ENCODE data around the gene ERFE.

The ERFE gene

DNA sequence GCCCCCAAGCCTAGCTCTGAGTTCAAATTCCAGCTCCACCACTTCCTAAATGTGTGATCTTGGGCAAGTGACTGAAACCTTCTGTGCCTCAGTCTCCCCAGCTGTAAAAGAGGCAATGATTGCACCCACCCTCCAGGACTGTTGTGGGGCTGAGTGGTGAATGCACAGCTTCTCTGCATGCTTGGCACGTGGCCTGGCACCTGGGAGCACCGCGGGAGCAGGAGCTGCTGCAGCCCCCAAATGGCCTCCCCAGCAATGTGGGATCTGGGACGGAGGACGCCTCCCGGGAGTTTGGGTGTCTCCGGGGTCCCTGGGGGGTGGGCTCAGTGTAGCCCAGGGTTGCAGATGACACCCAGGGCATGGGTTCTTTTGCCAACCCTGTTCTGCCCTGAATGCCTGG is 18.7 kb upstream of the ERFE start:
- no peak for DNase-seq

DNA sequence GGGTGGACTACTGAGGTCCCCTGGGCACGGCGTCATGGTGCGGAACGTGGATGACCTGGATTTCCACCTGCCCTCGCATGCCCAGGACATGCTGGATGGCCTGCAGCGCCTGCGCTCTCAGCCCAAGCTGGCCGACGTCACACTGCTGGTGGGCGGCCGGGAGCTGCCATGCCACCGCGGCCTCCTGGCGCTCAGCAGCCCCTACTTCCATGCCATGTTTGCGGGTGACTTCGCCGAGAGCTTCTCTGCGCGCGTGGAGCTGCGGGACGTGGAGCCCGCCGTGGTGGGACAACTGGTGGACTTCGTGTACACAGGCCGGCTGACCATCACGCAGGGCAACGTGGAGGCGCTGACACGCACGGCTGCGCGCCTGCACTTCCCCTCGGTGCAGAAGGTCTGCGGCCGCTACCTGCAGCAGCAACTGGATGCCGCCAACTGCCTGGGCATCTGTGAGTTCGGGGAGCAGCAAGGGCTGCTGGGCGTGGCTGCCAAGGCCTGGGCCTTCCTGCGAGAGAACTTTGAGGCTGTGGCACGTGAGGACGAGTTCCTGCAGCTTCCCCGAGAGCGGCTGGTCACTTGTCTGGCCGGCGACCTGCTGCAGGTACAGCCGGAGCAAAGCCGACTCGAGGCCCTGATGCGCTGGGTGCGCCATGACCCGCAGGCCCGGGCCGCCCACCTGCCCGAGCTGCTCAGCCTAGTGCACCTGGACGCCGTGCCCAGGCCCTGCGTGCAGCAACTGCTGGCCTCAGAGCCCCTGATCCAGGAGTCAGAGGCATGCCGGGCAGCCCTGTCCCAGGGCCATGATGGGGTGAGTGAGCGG is 17.8 kb upstream of the ERFE start:
- DNase-seq: no peak

DNA sequence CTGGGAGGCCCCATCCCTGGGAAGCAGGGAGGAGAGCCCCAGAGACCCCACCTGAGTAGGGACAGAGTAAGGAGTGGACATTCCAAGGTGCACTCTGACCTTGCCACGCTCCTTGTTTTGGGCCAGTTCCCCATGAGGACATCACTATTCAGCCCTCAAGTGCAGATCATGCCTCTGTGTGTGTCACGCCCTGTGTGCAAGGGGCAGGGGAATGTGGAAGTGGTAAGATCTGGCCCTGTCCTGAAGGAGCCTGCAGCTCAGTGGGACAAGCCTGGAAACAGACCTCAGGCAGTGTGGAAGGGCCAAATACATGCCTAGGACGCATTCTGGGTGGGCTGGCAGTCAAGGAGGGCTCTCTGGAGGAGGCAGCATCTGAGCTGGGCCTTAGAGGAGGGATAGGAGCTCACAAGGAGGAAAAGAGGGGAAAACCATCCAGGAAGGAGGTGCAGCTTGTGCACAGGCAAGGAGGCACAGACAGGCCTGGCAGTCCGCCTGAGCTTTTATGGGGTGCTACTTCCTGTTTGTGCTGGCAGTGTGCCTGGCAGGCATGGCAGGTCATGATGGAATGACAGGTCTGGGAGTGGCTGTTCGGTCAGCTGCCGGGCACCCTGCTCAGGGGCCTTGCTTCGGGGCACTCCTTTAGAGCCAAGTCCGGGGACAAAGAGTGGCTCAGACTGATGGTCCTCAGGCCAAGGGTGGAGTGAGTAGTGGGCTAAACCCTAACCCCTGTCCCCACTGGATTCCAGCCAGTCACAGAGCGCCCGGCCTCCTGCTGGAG is 17.0 kb upstream of the ERFE start:
- DNase-seq: no peak

DNA sequence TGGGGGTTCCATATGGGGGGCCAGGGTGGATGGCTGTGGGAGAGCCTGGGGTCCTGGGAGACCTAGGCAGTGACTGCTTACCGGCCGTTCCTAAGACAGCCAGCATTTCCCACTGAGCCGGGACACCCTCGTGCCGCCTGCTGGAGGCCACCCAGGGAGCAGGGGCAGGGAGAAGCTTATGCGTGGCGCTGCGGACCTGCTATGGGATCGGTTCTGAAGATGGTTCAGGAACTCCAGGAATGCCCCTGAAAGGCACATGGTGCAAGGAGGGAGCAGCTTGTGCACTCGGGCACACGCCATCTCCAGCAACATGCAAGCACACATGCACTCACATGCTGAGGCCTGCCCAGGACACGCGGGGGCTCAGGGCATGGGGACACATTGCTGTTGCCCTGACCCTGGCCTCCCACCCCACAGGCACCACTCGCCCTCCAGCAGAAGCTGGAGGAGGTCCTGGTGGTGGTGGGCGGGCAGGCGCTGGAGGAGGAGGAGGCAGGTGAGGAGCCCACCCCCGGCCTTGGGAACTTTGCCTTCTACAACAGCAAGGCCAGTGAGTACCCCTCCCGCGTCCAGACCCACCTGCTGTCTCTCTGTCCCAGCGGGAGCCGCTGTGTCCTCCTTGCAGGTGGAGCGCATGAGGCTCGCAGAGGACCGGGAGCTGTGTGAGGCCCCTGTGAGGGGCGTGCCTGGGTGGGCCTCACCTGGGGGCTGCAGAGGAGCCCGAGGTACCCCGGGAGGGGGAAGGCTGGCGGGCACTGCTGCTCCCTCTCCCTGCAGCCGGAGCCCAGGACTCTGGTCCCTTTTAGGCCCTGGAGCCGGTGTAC is 16.2 kb upstream of the ERFE start:
- no peak for DNase-seq

DNA sequence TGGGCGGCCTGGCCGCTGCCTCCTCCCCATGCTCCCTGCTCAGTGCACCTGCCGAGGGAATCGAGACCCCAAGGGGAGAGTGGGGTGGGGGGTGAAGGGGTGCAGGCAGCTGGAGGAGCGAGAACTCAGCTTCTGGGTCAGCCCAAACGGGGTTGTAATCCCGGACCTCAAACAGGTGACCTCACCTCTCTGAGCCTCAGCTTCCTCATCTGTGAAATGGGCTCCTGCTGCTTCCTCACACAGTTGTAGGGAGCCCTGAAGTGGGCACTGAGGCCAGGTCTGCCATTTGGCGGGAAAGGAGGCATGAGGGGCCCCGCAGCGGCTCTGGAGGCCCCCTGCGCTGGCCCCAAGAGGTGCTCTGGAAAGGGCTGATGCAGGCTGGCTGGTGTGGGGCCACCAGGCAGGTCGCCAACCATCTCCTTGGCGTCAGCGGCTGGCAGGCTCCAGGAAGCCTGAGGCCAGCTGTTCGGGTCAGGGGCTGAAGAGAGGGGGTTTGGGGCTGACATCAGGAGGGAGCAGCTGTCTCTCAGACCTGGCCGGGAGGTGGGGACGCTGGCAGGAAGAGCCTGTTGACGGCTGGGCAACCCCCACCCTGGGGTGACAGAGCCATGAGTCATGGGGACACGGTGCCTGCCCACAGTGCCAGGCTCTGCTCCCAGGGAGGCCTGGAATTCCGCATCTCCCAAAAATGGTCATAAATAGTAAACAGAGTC is 15.4 kb upstream of the ERFE start:
- DNase-seq: no peak

DNA sequence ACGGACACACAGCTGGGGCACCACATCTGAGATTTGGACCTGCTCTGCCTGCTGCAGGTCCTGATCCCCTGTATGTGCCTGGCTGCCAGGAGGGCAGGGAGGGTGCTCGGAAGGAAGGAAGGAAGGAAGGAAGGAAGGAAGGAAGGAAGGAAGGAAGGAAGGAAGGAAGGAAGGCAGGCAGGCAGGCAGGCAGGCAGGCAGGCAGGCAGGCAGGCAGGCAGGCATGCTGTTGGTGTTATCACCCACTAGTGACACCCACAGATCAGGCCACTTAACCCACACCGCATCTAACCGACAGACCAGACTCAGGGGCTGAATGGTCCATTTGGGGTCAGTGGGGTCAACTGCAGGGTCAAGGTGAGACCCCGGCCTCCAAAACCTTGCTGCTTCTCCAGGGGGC is 14.5 kb upstream of the ERFE start:
- no peak for DNase-seq

DNA sequence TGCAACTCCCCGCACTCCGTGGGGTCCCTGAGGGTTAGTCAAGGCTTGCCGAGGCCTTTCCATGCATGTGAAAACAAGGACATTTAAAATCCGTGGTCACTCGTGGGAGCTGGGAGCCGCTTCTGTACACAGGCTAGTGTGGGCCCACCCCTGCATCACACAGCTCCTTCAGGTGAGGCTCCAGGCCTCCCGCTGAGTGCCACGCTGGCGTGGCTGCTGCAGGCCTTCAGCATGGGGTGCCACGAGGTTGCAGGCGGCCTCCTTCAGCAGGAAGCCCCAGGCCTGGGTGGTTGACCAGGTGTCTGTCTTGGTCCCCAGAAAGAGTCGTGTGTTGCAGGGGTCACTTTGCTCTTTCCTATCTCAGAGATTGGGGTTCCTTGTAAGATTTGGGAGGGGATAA is 13.7 kb upstream of the ERFE start:
- DNase-seq: no peak

DNA sequence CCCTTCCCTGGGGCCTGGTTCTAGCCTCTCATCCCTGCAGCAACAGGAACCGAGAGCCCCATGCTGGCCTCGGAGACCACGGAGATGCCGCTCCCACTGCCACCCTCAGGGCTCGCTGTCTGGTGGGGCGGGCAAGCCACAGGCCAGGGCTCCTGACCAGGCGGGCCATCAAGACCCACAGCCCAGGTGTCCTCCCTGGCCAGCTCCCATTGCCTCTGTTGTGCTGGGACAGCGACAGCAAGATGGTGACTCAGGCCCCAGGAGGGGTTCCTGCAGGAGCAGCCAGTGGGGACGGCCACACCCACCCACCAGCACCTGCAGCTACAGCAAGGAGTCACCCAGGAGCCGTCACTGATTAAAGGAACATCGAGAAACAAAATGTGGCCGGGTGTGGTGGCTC is 12.9 kb upstream of the ERFE start:
- no peak for DNase-seq

DNA sequence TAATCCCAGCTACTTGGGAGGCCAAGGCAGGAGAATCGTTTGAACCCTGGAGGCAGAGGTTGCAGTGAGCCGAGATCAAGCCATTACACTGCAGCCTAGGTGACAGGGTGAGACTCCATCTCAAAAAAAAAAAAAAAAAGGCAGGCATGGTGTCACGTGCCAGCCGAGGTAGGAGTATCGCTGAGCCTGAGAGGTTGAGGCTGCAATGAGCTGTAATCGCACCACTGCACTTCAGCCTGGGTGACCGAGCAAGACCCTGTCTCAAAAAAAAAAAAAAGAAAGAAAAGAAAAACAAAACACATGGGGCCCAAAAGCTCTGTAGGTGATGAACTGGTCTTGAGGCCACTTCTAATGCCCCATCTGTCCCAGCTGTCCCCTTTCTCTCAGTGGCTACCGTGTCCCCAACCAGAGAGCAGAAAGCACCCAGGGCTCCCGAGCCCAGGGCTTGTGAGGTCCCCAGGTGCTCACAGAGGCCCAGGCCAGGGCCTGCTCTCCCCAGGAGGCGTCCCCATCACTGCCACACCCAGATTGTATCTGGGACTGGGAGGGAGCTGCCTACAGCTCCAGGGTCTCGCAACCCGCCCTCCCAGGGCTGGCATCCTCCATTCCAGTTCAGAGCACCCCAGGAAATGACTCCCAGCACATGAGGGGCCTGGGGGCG is 11.8 kb upstream of the ERFE start:
- no peak for DNase-seq

DNA sequence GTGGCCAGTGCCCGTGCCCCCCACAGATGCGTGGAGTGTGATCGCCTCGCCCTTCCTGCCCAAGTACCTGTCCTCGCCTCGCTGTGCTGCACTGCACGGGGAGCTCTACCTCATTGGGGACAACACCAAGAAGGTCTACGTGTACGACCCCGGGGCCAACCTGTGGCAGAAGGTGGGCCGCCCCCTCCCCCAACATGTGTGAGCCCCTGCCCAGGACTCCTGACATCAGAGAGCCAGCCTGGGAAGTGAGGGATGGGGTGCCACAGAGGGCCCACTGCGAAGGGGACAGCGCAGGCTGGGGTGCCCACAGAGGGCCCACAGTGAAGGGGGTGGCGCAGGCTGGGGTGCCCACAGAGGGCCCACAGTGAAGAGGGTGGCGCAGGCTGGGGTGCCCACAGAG is 9.8 kb upstream of the ERFE start:
- no peak for DNase-seq

DNA sequence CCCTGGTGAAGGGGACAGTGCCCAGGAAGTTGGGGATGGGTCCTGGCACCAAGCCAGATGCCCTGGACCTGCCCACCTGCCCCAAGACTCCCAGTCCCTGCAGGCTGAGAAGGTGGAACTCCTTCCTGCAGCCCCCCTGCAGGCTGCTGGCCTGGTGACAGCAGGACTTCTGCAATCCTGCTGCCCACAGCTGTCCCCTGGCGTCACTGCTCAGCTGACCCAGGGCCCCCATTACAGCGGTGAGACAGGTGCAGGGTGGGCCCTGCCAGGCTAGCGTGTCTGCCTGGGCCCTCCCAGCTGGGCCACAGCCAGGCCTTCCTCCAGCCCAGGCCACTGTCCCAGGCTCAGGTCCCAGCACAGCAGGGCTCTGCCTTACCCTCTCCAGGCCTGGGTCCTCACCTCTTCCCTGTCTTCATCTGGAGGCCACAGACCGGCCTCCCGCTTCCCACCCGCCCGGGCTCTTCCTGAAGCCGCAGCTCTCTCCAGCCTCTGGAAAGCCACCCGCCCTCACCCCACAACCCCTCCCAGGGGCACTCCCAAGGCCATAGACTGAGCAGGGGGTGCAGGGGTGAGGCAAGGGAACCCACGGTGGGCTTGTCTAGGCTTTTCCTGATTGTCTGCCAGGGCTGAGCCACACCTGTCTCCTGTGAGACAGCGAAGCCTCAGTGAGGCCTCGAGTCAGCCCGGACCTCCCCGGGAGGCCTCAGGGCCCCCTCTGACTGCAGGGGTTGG is 8.8 kb upstream of the ERFE start:
- DNase-seq: no peak

DNA sequence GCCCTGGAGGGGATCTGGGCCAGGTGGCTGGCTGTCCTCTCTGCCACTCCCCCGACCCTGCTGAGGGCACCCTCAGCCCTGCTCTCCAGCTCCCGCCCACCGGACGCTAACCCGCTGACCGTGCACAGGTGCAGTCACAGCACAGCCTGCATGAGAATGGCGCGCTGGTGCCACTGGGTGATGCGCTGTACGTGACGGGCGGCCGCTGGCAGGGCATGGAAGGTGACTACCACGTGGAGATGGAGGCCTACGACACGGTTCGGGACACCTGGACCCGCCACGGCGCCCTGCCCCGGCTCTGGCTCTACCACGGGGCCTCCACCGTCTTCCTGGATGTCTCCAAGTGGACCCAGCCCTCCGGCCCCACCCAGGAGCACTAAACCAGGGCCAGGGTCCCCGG is 8.1 kb upstream of the ERFE start:
- DNase-seq: no peak

DNA sequence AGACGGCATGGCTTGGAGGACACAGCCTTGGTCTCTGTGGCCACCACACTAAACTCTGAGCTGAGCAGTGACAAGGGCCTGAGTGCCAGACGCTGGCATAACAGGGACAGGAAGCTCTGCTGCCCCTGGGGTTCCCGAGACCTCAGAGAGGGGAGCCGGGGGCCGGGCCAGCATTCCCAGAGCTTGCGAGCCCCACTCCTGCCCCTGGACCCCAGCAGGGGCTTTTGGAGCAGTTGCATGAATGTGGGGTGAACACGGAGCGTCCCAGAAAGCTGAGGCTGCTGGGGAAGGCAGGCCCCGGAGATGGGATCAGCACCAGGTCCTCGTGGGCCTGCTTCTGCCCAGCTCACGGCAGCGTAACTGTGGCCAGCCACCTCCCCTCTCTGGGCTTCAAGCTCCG is 7.6 kb upstream of the ERFE start:
- no peak for DNase-seq

DNA sequence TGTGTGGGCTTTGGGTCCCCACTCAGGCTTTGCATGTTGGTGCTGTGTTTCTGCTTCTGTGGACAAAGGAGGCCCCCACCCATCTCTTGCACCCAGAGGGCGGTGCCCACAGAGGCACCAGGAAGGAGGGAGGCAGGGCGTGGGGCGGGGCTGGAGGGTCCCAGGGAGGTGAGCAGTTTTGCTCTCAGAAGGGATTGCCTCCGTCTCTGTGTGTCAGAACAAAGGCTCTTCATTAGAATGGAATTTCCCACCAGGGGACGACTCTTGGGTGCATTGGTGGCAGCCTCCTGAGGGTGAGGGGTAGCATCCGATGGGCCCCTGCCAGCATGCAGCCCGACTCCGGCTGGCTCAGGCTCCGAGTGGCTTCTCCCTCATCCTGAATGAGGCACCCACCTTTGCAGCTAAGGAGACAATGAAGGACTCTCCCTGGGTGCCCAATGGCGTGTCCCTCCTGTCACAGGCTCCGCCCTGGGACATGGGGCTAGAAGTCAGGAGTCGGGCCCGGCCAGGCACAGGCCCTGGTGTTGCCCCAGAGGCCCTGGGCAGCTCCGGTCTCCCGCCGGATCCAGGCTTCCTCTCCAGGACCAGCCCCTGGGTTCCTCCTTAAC is 7.0 kb upstream of the ERFE start:
- no peak for DNase-seq

DNA sequence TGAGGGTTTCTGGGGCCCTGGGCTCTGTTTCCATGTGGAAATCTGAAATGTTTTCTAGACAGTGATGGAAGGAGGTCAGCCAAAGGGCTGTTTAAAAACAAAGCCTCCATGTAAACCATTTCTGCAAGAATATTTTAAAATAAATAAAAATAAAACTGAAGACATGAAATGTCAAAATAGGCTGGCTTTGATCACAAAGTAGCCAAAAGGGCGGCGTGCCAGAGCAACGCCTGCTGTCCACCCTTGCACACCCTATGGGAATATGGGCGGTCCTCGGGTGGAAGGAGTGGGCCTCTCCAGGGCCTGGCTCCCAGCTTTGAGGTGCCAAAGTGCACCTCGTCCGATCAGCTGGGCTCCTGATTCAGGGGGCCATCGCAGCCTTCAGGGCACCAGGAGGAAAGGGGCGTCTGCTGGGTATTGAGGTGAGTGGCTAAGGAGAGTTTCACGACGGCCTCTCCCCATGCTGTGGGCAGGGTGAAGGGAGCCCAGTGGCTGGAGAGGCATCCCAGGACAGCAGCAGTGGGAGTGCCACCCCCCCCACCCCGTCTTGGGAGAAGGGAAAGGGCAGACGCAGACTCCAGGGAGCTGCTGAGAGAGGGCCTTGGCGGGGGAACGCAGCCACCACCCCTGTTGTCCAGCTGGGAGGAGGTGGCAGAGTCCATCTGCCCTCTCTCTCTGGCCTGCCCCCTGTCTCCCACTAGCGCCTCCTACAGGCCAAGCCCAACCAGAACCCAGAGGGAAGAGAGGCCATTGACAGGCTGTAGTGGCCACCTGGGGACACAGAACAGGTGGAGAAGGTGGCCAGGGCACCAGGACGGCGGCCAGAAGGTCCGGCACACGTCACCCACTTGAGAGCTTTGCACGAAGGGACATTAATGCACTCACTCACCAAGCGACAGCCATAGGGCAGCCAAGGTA is 5.7 kb upstream of the ERFE start:
- DNase-seq: no peak

DNA sequence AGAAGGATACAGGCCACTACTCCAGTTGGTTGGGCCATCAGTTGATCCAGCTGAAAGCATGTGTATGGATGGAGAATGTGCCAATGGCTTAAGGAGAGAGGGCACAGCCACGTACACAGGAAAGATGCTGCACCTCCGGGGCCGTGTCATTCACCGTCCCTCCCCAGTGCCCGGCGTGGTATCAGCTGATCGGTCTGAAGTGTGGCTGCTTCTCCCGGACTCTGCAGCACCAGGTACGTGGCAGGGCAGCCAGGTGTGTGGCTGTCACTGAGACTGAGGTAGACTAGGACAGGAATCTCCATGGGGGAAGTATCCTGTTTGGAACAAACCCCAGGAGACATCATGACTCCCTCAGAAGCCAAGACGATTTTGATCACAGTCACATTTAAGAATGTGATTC is 4.2 kb upstream of the ERFE start:
- DNase-seq: no peak

DNA sequence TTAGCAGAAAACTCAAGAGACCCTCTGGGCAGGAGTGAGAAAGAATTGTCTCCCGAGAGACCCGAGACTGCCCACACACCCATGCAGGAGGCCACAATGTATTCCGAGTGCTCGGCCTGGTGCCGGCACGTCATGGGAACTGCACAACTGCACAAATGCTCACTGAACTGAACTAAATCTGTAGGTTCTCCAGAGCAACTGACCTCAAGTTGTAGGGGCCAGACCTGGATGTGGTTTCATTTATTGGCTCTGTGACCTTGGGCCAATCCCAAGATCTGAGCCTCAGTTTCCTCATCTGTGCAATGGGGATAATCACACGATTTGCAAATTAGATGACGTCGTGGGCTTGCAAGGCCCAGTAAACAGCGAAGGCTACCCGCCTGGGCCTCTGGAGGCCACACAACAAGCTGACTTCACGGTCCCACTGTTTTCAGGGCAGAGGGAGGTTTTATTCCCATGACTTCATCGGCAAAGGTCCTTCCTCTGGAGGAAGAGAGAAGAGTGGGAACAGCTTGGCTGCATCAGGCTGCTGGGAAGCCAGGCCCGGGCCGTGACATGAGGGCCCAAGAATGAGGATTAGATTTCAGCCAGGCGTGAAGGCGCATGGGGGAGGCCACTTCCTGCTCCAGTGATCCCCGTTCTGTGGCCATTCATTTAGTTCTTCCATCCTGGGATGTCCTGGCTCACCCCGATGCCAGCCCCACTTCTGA is 3.6 kb upstream of the ERFE start:
- DNase-seq: no peak

DNA sequence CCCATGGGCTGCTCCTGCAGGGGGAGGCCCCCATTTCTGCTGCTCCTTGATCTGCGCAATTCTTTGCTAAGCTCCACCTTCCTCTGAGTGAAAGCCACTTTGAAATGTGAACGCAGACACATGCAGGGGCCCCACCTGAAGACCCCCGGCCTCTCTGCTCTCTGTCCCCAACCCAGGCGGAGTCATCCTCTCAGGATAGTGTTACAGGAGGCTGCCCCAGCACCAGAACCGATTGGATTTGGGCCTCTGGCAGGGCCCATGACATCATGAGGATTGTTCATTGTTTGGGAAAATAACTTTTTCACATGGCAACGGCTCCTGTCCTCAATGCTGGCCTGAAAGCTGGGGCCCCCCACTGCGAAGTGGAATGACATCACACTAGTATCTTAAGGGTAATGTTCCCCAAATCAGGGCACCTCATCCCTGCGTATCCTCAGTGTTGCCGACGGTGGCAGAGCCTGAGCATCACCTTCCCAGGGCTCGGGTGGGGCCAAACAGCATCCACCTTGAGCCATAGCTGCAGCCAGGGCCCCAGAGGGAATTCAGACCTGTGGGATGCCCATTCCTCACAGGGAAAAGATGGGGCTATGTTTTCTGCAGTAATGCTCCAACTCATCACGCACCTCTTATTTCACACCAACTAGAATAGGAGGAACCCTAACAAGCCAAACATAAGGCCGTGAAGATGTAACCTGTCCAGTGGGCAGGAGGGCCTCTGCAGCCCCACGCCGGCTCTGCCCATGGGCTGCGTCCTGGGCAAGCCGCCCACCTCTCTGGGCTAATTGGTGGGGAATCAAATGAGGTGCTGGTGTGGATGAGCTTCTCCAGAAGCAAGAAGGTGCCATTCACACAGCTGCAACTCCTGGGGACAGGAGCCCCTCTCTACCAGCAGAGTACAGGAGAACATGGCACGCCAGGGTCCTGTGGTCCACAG is 2.7 kb upstream of the ERFE start:
- DNase-seq: no peak

Data from CD4-positive, alpha-beta T cell treated with Interleukin-10 for 1 hour (primary cell).